IPS-18a (cell line): ENCODE measurements around the gene CENPO.

Source experiments
- H3K27ac ChIP-seq: one replicate; pipeline ENCODE4 v1.5.1; 2013; ENCODE audit warnings: low read length
- H3K27me3 ChIP-seq: one replicate; pipeline ENCODE4 v1.6.1; 2013; ENCODE audit warnings: mild to moderate bottlenecking, low read length; ENCODE audit not compliant: control insufficient read depth, insufficient read depth
- H3K36me3 ChIP-seq: one replicate; pipeline ENCODE4 v1.6.1; 2013; ENCODE audit warnings: low read depth, low read length; ENCODE audit not compliant: control insufficient read depth
- H3K4me1 ChIP-seq: one replicate; pipeline ENCODE4 v1.6.1; 2013; ENCODE audit warnings: low read depth, low read length; ENCODE audit not compliant: control insufficient read depth
- H3K4me3 ChIP-seq: one replicate; pipeline ENCODE4 v1.5.1; 2013; ENCODE audit warnings: low read length
- H3K9ac ChIP-seq: one replicate; pipeline ENCODE4 v1.6.1; 2013; ENCODE audit warnings: mild to moderate bottlenecking, low read length, moderate library complexity
- H3K9me3 ChIP-seq: one replicate; pipeline ENCODE4 v1.6.1; 2013; ENCODE audit warnings: low read depth, low read length; ENCODE audit not compliant: control insufficient read depth

The CENPO gene

GRCh38 chr2:24826773-24827145 is 33.5 kb downstream of the CENPO start:
- H3K4me3 ChIP-seq: no peak overlapping the region
- H3K4me1 ChIP-seq: peaks cover 22% of the 10 kb centered on the region
- no peak overlapping the region for H3K27ac ChIP-seq
- no peaks in the 10 kb centered on the region for H3K27me3 ChIP-seq
- peaks cover 8% of the 10 kb centered on the region for H3K36me3 ChIP-seq
- H3K9me3 ChIP-seq: no peaks in the 10 kb centered on the region
- H3K9ac ChIP-seq: no peak overlapping the region

GRCh38 chr2:24827321-24828237 is 34.4 kb downstream of the CENPO start:
- H3K27ac ChIP-seq: no peak overlapping the region
- no peaks in the 10 kb centered on the region for H3K9me3 ChIP-seq
- H3K4me1 ChIP-seq: peaks cover 19% of the 10 kb centered on the region
- no peak overlapping the region for H3K4me3 ChIP-seq
- H3K27me3 ChIP-seq: no peaks in the 10 kb centered on the region
- H3K36me3 ChIP-seq: peaks cover 8% of the 10 kb centered on the region
- H3K9ac ChIP-seq: no peak overlapping the region

GRCh38 chr2:24828238-24828996 is 35.2 kb downstream of the CENPO start:
- no peak overlapping the region for H3K9ac ChIP-seq
- H3K27me3 ChIP-seq: no peaks in the 10 kb centered on the region
- H3K4me3 ChIP-seq: no peak overlapping the region
- H3K36me3 ChIP-seq: no peaks in the 10 kb centered on the region
- peaks cover 19% of the 10 kb centered on the region for H3K4me1 ChIP-seq
- H3K9me3 ChIP-seq: no peaks in the 10 kb centered on the region
- H3K27ac ChIP-seq: no peak overlapping the region

GRCh38 chr2:24830351-24830750 is 37.1 kb downstream of the CENPO start:
- no peak overlapping the region for H3K4me3 ChIP-seq
- no peaks in the 10 kb centered on the region for H3K27me3 ChIP-seq
- H3K36me3 ChIP-seq: no peaks in the 10 kb centered on the region
- H3K4me1 ChIP-seq: peaks cover 23% of the 10 kb centered on the region
- H3K27ac ChIP-seq: no peak overlapping the region
- no peak overlapping the region for H3K9ac ChIP-seq
- H3K9me3 ChIP-seq: no peaks in the 10 kb centered on the region

GRCh38 chr2:24830786-24831185 is 37.6 kb downstream of the CENPO start:
- no peak overlapping the region for H3K27ac ChIP-seq
- H3K9ac ChIP-seq: no peak overlapping the region
- no peaks in the 10 kb centered on the region for H3K27me3 ChIP-seq
- peaks cover 23% of the 10 kb centered on the region for H3K4me1 ChIP-seq
- H3K9me3 ChIP-seq: no peaks in the 10 kb centered on the region
- H3K4me3 ChIP-seq: no peak overlapping the region
- H3K36me3 ChIP-seq: no peaks in the 10 kb centered on the region

- H3K9me3 ChIP-seq: no peaks in the 10 kb centered on the region
- no peak overlapping the region for H3K27ac ChIP-seq
- H3K36me3 ChIP-seq: peaks cover 2% of the 10 kb centered on the region
- H3K4me3 ChIP-seq: no peak overlapping the region
- no peaks in the 10 kb centered on the region for H3K27me3 ChIP-seq
- no peak overlapping the region for H3K9ac ChIP-seq
- H3K4me1 ChIP-seq: peaks cover 17% of the 10 kb centered on the region
Observed at GRCh38 chr2:24831221-24832072, 38.2 kb downstream of the CENPO start.

- H3K27me3 ChIP-seq: no peaks in the 10 kb centered on the region
- H3K27ac ChIP-seq: no peak overlapping the region
- H3K4me1 ChIP-seq: peaks cover 17% of the 10 kb centered on the region
- no peaks in the 10 kb centered on the region for H3K9me3 ChIP-seq
- H3K9ac ChIP-seq: no peak overlapping the region
- H3K36me3 ChIP-seq: peaks cover 3% of the 10 kb centered on the region
- no peak overlapping the region for H3K4me3 ChIP-seq
Observed at GRCh38 chr2:24832073-24832461, 38.8 kb downstream of the CENPO start.

- H3K36me3 ChIP-seq: peaks cover 3% of the 10 kb centered on the region
- no peak overlapping the region for H3K9ac ChIP-seq
- no peaks in the 10 kb centered on the region for H3K9me3 ChIP-seq
- no peaks in the 10 kb centered on the region for H3K27me3 ChIP-seq
- H3K4me1 ChIP-seq: peaks cover 17% of the 10 kb centered on the region
- H3K27ac ChIP-seq: no peak overlapping the region
- H3K4me3 ChIP-seq: no peak overlapping the region
Observed at GRCh38 chr2:24832521-24832920, 39.3 kb downstream of the CENPO start.

GRCh38 chr2:24832931-24833701 is 39.9 kb downstream of the CENPO start:
- peaks cover 3% of the 10 kb centered on the region for H3K36me3 ChIP-seq
- no peaks in the 10 kb centered on the region for H3K27me3 ChIP-seq
- H3K4me1 ChIP-seq: peaks cover 17% of the 10 kb centered on the region
- no peak overlapping the region for H3K9ac ChIP-seq
- H3K4me3 ChIP-seq: no peak overlapping the region
- H3K9me3 ChIP-seq: no peaks in the 10 kb centered on the region
- H3K27ac ChIP-seq: no peak overlapping the region

GRCh38 chr2:24833821-24834732 is 40.9 kb downstream of the CENPO start:
- H3K9ac ChIP-seq: no peak overlapping the region
- no peaks in the 10 kb centered on the region for H3K27me3 ChIP-seq
- peaks cover 3% of the 10 kb centered on the region for H3K36me3 ChIP-seq
- no peak overlapping the region for H3K4me3 ChIP-seq
- no peak overlapping the region for H3K27ac ChIP-seq
- peaks cover 17% of the 10 kb centered on the region for H3K4me1 ChIP-seq
- H3K9me3 ChIP-seq: no peaks in the 10 kb centered on the region
